GM12874 (cell line): ENCODE data around the gene GJA10.

Experiments used
- CTCF ChIP-seq: IDR thresholded peaks from 2 replicates; pipeline ENCODE4 v1.5.1; 2011; ENCODE audit warnings: low read depth, mild to moderate bottlenecking, control low read depth, low read length, moderate library complexity; ENCODE audit not compliant: insufficient read depth

The GJA10 gene

DNA sequence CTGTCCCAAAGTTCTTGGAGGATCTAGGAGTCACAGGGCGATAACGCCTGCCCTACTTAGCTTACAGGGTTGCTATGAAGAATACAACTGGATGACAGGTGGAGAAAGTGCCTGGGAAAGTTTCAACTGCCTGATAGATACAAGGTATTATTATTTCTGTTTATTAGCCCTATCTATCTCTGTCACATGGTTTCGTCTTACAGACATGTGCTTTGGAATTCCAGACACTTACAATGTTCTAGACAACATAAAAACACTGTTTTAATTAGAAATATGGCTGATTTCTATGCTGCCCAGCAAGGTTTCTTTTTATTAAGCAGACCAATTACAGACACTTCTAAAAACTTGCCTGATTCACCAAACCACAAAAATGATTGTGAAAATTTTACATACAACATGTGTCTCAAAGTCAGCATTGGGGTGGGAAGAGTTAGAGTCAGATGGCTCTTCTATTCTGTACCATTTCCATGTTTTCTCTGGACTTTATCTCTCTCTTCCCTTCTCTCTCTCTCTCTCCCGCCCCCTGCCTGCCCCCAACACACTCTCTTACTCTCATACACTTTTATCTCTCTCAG, 50.0 kb downstream of the GJA10 start:
- TF ChIP-seq CTCF = no peak

- peak; percentile 24; the same call in 1 of the 2 replicates for TF ChIP-seq CTCF
Measured at GRCh38 chr6:89944826-89945407, 50.6 kb downstream of the GJA10 start.
